ENCODE results near the gene PRKCA.

DNA sequence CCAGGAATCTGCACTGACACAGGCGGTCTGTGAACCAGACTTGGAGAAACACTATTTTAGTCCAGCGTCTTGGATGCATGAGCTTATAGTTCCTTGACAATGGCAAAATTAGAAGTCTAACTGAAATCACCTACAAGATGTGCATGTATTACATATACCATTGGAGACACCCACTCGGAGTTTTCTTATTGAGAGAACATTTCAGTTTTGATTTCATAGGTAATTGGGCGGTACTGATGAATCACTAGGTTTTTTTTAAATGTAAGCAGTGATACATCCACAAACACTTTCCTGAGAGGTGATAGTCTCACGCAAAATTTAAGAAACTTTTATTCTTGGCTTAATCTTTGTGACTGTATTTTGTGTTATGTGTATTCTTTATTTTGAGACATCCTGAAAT, 69.8 kb downstream of the PRKCA start:
- TF ChIP-seq, protein P1, sequence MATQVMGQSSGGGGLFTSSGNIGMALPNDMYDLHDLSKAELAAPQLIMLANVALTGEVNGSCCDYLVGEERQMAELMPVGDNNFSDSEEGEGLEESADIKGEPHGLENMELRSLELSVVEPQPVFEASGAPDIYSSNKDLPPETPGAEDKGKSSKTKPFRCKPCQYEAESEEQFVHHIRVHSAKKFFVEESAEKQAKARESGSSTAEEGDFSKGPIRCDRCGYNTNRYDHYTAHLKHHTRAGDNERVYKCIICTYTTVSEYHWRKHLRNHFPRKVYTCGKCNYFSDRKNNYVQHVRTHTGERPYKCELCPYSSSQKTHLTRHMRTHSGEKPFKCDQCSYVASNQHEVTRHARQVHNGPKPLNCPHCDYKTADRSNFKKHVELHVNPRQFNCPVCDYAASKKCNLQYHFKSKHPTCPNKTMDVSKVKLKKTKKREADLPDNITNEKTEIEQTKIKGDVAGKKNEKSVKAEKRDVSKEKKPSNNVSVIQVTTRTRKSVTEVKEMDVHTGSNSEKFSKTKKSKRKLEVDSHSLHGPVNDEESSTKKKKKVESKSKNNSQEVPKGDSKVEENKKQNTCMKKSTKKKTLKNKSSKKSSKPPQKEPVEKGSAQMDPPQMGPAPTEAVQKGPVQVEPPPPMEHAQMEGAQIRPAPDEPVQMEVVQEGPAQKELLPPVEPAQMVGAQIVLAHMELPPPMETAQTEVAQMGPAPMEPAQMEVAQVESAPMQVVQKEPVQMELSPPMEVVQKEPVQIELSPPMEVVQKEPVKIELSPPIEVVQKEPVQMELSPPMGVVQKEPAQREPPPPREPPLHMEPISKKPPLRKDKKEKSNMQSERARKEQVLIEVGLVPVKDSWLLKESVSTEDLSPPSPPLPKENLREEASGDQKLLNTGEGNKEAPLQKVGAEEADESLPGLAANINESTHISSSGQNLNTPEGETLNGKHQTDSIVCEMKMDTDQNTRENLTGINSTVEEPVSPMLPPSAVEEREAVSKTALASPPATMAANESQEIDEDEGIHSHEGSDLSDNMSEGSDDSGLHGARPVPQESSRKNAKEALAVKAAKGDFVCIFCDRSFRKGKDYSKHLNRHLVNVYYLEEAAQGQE (IDR thresholded peaks at IDR 0.05; ENCODE audit: low read depth) = no peak
- no peak for TF ChIP-seq TAF1 (IDR thresholded peaks at IDR 0.05; ENCODE audit: low read depth)
- no peak for TF ChIP-seq MAX (IDR thresholded peaks at IDR 0.05)
- TF ChIP-seq EGR1 (IDR thresholded peaks at IDR 0.05) = no peak
- TF ChIP-seq NFIC (IDR thresholded peaks at IDR 0.05) = no peak
